Measurements from ENCODE around the gene KCNG2.
"Not testable (repeated sequence)": the region's sequence is repeated elsewhere in the genome, so short reads cannot be mapped to it uniquely, and the experiment has no call there.

KCNG2 gene

DNA sequence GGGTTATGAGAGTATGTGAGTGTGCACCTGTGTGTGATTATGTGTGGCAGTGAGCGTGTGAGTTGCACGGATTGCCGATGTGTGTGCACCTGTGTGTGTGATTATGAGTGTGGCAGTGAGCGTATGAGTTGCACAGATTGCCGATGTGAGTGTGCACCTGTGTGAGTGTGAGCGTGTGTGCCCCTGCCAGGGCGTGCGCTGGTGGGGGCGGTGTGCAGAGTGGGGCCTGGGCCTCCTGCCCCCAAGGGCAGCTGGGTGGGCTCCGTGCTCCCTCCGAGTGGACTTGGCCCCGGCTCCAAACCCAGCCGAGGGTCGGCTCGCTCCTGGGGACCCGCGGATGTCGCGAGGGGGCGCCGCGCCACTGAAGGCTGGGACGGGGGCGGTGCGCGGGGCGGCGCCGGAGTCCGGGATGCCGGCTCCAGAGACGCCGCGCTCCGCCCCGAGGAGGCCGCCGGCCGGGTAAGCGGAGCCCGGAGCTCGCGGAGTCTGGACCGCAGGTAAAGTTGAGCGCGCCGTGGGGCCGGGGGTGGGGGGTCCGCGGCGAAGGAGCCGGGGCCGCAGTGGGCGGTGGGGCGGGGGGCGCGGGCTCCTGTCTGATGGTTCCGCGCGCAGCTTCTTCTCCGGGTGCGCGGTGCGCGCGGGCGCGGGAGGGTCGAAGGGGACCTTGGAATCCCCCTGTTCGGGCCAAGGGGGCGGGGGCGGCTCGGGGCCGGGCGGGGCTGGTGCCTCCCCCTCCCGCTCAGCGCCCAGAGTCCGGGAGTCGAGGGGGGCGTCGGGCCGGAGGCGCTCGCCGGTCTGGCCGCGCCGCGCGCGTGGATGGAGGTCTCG lies at the start of gene KCNG2:
Gene KCNG2, plus strand, starts transcription at position 421 of the 828 bp plus-strand sequence. CDS start 65,730 bp downstream, outside the sequence.
- DNase-seq, result no peak

- no peak for DNase-seq
These were observed 49.2 kb upstream of the KCNG2 start for GRCh38 chr18:79748321-79749180.

DNA sequence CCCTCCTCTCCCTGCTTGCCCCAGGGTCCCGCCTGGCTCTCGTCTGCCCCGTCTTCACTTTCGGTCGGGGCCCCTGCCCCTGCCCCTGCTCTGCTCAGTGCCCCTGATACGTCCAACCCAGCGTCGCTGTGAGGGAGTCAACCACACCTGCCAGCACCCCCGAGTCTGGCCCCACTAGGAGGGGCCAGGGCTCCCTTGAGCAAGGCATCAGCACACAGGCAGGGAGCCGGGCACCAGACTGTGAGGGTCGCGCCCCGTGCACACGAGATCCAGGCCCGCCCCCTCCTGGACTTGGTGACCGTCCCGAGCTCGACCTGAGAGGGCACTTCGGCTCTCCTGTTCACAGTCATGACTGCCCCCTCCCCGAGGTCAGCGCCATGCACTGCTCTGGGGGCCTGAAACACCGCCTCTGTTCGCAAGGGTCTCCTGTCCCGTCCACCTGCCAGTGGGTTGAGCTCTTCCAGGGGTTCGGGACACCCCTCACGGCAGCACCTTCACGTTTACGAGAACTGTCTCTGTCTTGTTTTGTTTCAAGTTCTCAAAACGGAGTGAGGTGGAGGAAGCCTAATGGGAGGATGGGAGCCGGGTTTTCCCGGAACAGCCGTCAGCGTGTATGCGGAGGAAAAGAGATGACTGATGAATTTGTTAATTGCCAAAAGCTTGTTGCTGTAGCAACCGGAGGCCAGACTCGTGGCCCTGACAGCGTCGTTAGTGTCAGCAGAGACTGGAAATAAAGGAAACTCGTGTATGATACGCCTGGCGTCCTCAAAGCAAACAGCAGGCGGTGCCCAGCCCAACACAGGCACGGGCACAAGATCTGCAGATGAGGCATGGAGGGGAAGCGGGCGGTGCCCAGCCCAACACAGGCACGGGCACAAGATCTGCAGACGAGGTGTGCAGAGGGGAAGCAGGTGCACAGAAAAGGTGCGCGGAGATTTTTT lies 48.2 kb upstream of the KCNG2 start:
- no peak for DNase-seq

DNA sequence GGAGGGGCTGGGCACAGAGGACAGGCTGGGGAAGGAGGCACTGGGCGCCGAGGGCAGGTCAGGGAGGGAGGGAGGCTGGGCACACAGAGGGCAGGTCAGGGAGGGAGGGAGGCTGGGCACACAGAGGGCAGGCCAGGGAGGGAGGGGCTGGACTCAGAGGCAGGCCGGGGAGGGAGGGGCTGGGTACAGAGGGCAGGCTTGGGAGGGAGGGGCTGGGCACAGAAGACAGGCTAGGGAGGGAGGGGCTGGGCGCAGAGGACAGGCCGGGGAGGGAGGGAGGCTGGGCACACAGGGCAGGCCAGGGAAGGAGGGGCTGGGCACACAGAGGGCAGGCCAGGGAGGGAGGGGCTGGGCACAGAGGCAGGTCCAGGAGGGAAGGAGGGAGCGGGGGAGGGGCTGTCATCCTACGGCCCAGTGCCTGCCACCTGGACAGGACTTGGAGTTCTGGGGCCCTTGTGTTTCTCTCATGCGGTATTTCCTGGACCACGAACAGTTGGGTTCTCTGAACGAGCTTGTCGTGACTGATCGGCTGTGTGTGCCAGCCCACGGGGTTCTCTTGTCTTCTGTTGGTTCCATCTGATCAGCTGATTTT lies 46.7 kb upstream of the KCNG2 start:
- no peak for DNase-seq

- DNase-seq, result not testable (repeated sequence)
These were observed 45.7 kb upstream of the KCNG2 start for GRCh38 chr18:79751918-79752578.

DNA sequence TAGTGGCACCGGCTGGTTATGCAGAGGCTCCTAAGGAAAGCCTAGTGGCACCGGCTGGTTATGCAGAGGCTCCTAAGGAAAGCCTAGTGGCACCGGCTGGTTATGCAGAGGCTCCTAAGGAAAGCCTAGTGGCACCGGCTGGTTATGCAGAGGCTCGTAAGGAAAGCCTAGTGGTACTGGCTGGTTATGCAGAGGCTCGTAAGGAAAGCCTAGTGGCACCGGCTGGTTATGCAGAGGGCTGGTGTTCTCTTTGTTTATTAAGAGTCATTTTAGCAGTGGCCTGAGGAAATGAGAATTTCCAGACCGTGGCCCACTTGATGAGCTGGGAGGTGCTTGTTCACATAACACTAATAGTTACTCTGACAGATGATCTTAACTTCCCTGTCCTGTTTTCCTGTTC lies 44.8 kb upstream of the KCNG2 start:
- not testable (repeated sequence) for DNase-seq

- no peak for DNase-seq
These were observed 44.3 kb upstream of the KCNG2 start for GRCh38 chr18:79753391-79753851.

- DNase-seq, result no peak
These were observed 43.5 kb upstream of the KCNG2 start for GRCh38 chr18:79754022-79754761.

DNA sequence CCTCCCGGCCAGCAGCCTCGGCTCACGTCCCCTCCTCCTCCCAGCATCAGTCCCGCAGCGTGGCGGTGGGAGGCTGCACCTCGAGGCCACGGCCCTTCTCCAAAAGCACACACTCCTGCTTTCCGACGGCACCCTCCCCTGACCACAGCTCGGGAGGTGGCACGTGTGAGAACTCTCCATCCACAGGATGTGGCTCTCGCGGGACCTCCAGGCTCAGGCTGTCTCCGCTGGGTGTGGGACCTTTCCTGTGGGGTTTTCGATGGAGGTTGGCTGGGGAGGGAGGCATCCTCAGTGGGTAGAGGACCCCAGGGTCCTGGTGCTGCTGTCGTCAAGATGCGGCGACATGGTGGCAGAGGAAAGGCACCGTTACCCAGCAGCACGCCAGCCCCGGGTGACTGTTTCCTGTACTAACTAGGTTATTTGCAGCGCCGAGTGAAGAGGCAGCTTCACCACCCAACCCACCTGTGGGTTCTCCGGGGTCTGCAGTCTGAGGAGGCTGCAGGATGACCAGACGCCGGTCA lies 42.8 kb upstream of the KCNG2 start:
- DNase-seq, result no peak

GRCh38 chr18:79755496-79756142 lies 42.1 kb upstream of the KCNG2 start:
- no peak for DNase-seq

DNA sequence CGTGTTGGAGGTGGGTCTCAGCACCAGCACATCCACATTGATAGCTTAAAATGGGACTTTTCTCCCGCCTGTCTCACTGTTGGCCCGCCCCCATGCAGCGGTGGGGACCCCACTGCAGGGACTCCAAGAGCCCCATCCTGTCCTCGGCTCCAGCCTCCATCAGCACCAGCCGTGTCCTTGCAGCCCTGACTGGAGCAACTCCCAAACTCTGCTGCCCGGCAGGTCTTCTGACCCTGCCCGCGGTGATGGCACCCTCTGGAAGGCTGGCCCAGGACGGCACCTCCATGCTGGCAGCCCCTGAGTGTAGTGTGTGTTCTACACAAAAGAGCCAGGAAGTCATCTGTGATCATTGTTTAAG lies 41.6 kb upstream of the KCNG2 start:
- no peak for DNase-seq

DNA sequence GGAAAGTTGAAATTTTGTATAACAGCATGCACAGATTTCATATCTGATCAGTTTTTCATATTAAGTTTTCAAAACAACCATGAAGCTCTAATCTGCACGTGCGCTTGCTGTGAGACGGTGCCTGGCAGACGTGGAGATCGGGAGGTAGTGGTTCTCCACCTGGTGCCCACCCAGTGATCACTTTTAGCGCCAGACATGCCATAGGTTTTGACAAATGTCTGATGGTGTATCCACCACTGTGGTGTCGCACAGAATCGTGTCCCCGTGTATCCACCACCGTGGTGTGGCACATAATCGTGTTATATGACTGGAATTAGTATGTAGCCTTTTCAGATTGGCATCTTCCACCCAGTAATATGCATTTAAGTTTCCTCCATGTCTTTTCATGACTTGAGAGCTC lies 40.9 kb upstream of the KCNG2 start:
- DNase-seq, result no peak

- no peak for DNase-seq
These were observed 37.4 kb upstream of the KCNG2 start for GRCh38 chr18:79760348-79760747.

GRCh38 chr18:79760881-79761280 lies 36.9 kb upstream of the KCNG2 start:
- no peak for DNase-seq

DNA sequence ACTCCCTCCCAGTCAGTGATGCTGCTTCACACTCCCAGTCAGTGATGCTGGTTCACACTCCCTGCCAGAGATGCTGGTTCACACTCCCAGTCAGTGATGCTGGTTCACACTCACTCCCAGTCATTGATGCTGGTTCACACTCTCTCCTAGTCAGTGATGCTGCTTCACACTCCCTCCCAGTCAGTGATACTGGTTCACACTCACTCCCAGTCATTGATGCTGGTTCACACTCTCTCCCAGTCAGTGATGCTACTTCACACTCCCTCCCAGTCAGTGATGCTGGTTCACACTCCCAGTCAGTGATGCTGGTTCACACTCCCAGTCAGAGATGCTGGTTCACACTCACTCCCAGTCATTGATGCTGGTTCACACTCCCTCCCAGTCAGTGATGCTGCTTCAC lies 34.3 kb upstream of the KCNG2 start:
- DNase-seq, result no peak

DNA sequence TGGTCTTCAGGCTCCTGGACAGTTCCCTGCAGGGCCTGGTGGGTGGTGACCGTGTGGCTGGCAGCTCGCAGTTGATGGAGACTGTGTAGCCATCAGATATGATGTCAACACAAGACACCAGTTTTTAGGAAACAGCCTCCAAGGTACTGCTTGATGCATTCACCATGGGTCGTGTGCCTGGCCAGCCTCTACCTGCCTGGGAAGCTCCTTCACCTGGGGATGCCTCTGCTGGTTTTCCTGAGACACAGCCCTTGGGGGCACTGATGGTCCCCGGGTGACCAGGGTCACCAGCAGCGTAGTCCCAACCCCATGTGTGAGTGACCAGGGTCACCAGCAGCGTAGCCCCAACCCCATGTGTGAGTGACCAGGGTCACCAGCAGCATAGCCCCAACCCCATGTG lies 33.6 kb upstream of the KCNG2 start:
- no peak for DNase-seq

DNA sequence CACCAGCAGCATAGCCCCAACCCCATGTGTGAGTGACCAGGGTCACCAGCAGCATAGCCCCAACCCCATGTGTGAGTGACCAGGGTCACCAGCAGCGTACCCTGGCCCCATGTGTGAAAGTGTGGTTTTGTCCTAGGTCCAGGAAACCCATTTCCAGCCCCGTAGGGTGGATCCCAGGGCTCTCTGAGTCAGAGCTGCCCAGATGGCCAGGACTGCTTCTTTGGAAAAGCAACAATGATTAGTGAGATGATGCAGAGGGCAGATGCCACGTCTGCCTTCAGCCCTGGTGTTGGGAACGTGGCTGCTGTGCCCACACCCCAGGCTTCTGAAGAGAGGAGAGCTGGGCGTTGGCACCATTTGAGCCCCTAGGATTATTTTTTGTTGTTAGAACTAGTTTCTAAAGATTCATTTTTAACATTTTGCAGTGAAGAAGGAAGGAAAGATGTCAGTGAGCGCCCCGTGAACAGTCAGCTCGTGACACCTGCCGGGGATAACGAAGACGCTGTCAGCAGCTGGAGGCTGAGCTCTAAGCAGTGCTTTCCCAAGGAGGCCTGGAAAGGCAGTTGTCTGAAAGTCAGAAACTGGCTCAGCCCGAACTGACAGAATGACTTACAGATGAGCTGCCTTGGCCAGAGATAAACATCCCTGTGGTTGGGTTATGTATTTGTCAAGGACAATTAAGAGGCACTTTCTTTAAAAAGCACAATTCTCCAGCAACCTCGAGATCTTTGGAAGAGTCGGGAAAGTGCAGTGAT lies 32.1 kb upstream of the KCNG2 start:
- DNase-seq, result no peak

- no peak for DNase-seq
These were observed 31.4 kb upstream of the KCNG2 start for GRCh38 chr18:79766308-79766707.

GRCh38 chr18:79768745-79769144 lies 29.0 kb upstream of the KCNG2 start:
- DNase-seq, result no peak
